Smooth muscle cell (in vitro differentiated cells): ENCODE data around the gene KCNQ5. TPM values are rescaled to one million over a fixed set of nuclear protein-coding genes. Genes with fewer than 3 reads are reported as not detected.

Source experiments
- DNase-seq: peaks from one replicate; lab custom pipeline; 2025; ENCODE audit not compliant: unreplicated experiment; lab: John Stamatoyannopoulos, UW
- H2AFZ ChIP-seq: fragments of 200-600 bp; sonication (generic); 2 replicates; pipeline ENCODE4 v1.6.0; 2016; ENCODE audit warnings: antibody characterized with exemption, low read depth, mild to moderate bottlenecking
- H3F3A ChIP-seq: fragments of 200-600 bp; sonication (generic); 2 replicates; pipeline ENCODE4 v1.6.0; 2017; ENCODE audit warnings: antibody characterized with exemption, low read depth
- H3K27ac ChIP-seq: fragments of 200-600 bp; sonication (generic); 2 replicates; pipeline ENCODE4 v1.5.1; 2016; ENCODE audit warnings: low read depth, mild to moderate bottlenecking
- H3K27me3 ChIP-seq: fragments of 200-600 bp; sonication (generic); 2 replicates; pipeline ENCODE4 v1.6.1; 2016; ENCODE audit warnings: low read depth, mild to moderate bottlenecking
- H3K36me3 ChIP-seq: fragments of 200-600 bp; sonication (generic); 2 replicates; pipeline ENCODE4 v1.5.1; 2016; ENCODE audit warnings: low read depth
- H3K4me1 ChIP-seq: fragments of 200-600 bp; sonication (generic); 2 replicates; pipeline ENCODE4 v1.5.1; 2016; ENCODE audit warnings: low read depth
- H3K4me2 ChIP-seq: fragments of 200-600 bp; sonication (generic); 2 replicates; pipeline ENCODE4 v1.6.0; 2016; ENCODE audit warnings: mild to moderate bottlenecking
- H3K4me3 ChIP-seq: fragments of 200-600 bp; sonication (generic); 2 replicates; pipeline ENCODE4 v1.5.1; 2016; ENCODE audit warnings: mild to moderate bottlenecking
- H3K79me2 ChIP-seq: fragments of 200-600 bp; sonication (generic); 2 replicates; pipeline ENCODE4 v1.6.0; 2016; ENCODE audit warnings: low read depth, mild to moderate bottlenecking
- H3K9ac ChIP-seq: fragments of 200-600 bp; sonication (generic); 2 replicates; pipeline ENCODE4 v1.6.0; 2016; ENCODE audit warnings: low read depth
- H3K9me3 ChIP-seq: fragments of 200-600 bp; sonication (generic); replicated peaks from 2 replicates; pipeline ENCODE4 v1.5.1; 2016; ENCODE audit warnings: low read depth
- H4K20me1 ChIP-seq: fragments of 200-600 bp; sonication (generic); 2 replicates; pipeline ENCODE4 v1.6.0; 2016; ENCODE audit warnings: low read depth
- WGBS: methylation state at CpG from one replicate; pipeline ENCODE4 v1.1.7; 2016; ENCODE audit warnings: low lambda C conversion rate; 5-methylcytosine and 5-hydroxymethylcytosine counted together
- polyA plus RNA-seq: library from polyadenylated mRNA; unstranded; fragments of >200 nt; fragmentation: Nextera tagmentation; extraction: Ambion mirVana; gene quantifications from 2 replicates; pipeline ENCODE4 v1.2.1, GENCODE V29; 2016
- total RNA-seq: library from RNA; depleted of rRNA; stranded (reverse); fragments of >200 nt; gene quantifications from 2 replicates; pipeline ENCODE4 v1.2.3, GENCODE V29; 2014
- TF ChIP-seq, protein P1 (sequence below): fragments of 200-600 bp; sonication (generic); IDR thresholded peaks from 2 replicates; pipeline ENCODE4 v1.5.1; 2017; ENCODE audit warnings: borderline replicate concordance, mild to moderate bottlenecking, antibody characterized with exemption; ENCODE audit not compliant: insufficient read depth, poor library complexity, severe bottlenecking

The KCNQ5 gene
- total and polyA plus RNA-seq, 2 experiments from 2014 or later, result 1.2 to 2.0 TPM

DNA sequence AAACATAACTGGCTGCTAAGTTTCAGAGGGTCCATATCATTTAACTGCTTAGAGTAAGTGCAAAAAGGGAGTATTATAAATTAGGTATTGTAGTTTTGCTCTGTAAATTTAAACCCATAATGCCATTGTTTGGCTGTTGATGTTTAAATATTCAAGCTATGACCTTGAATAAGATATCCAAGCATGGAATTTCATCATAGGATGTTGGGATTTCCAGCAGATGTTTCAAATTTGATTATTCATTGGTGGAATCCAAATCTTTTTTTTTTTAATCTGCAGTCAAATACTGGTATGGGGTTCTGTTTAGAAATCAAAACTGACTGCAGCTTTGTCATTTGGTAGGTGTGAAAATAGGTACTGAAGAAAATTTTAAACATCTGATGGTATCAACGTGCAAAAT lies 442.4 kb downstream of the KCNQ5 start:
- no peak overlapping the region for H3K9ac ChIP-seq
- no peak overlapping the region for H3K27ac ChIP-seq
- no peak overlapping the region for H3K4me2 ChIP-seq
- H2AFZ ChIP-seq, result no peak overlapping the region
- TF ChIP-seq, protein P1, sequence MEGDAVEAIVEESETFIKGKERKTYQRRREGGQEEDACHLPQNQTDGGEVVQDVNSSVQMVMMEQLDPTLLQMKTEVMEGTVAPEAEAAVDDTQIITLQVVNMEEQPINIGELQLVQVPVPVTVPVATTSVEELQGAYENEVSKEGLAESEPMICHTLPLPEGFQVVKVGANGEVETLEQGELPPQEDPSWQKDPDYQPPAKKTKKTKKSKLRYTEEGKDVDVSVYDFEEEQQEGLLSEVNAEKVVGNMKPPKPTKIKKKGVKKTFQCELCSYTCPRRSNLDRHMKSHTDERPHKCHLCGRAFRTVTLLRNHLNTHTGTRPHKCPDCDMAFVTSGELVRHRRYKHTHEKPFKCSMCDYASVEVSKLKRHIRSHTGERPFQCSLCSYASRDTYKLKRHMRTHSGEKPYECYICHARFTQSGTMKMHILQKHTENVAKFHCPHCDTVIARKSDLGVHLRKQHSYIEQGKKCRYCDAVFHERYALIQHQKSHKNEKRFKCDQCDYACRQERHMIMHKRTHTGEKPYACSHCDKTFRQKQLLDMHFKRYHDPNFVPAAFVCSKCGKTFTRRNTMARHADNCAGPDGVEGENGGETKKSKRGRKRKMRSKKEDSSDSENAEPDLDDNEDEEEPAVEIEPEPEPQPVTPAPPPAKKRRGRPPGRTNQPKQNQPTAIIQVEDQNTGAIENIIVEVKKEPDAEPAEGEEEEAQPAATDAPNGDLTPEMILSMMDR, result no peak
- no peaks in the 10 kb centered on the region for H3K36me3 ChIP-seq
- no peaks in the 10 kb centered on the region for H3K79me2 ChIP-seq
- no peak overlapping the region for H3K4me3 ChIP-seq
- H3K4me1 ChIP-seq, result no peaks in the 10 kb centered on the region
- no peak for DNase-seq
- no peaks in the 10 kb centered on the region for H4K20me1 ChIP-seq
- H3F3A ChIP-seq, result no peaks in the 10 kb centered on the region
- H3K9me3 ChIP-seq, result no peaks in the 10 kb centered on the region
- WGBS, result 96% methylated on average over 1 of the region's 1 CpG
- H3K27me3 ChIP-seq, result no peaks in the 10 kb centered on the region

DNA sequence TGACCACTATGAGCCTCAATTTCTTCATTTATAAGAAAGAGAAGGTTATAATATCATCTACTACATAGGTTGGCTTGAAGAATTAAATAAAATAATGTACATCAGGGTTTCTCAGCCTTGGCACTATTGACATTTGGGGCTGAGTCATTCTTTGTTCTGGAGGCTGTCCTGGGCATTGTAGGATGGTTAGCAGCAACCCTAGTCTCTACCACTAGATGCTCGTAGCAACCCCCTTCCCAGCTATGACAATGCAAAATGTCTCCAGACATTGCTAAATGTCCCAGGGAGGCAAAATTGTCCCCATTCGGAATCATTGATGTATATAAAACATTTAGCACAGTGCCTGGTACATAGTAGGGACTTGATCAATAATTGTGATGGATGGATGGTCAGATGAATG lies 451.4 kb downstream of the KCNQ5 start:
- TF ChIP-seq, protein P1, result no peak
- no peak for DNase-seq
- H3K36me3 ChIP-seq, result no peaks in the 10 kb centered on the region
- no peaks in the 10 kb centered on the region for H3K27me3 ChIP-seq
- H3K4me3 ChIP-seq, result no peak overlapping the region
- H3K9me3 ChIP-seq, result no peaks in the 10 kb centered on the region
- H3F3A ChIP-seq, result peaks cover 2% of the 10 kb centered on the region
- H3K4me1 ChIP-seq, result no peaks in the 10 kb centered on the region
- no peak overlapping the region for H3K27ac ChIP-seq
- no peak overlapping the region for H3K4me2 ChIP-seq
- 90% methylated on average over 2 of the region's 2 CpGs for WGBS
- H4K20me1 ChIP-seq, result no peaks in the 10 kb centered on the region
- no peak overlapping the region for H2AFZ ChIP-seq
- no peak overlapping the region for H3K9ac ChIP-seq
- no peaks in the 10 kb centered on the region for H3K79me2 ChIP-seq

DNA sequence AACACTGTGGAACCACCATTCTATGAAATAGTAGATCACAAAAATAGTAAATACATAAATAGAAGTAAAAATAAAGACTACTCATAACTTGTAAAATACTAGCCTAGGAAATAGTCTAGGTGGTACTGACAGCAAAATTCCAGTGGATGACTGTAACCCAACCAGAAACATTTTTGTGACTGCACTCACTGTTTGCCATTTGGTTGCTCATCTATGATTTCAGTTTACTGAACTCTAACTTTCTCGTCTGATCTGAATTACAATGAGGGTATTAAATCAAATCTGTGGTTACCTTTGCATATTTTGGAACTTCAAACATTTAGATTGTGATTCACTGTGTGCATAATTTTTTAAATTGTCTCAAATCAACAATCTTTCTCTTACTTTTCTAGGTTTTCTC lies 452.3 kb downstream of the KCNQ5 start:
- Histone ChIP-seq H3F3A (peaks cover 12% of the 10 kb centered on the region), H3K9me3 (no peaks in the 10 kb centered on the region), H3K27me3 (no peaks in the 10 kb centered on the region), H3K36me3 (no peaks in the 10 kb centered on the region), H3K4me3 (no peak overlapping the region), H3K27ac (no peak overlapping the region), H4K20me1 (no peaks in the 10 kb centered on the region), H3K4me2 (no peak overlapping the region), H3K9ac (no peak overlapping the region), H3K4me1 (peaks cover under 1% of the 10 kb centered on the region), H2AFZ (no peak overlapping the region), H3K79me2 (no peaks in the 10 kb centered on the region)
- TF ChIP-seq, protein P1, result no peak
- 49% methylated on average over 1 of the region's 1 CpG for WGBS
- DNase-seq, result no peak

DNA sequence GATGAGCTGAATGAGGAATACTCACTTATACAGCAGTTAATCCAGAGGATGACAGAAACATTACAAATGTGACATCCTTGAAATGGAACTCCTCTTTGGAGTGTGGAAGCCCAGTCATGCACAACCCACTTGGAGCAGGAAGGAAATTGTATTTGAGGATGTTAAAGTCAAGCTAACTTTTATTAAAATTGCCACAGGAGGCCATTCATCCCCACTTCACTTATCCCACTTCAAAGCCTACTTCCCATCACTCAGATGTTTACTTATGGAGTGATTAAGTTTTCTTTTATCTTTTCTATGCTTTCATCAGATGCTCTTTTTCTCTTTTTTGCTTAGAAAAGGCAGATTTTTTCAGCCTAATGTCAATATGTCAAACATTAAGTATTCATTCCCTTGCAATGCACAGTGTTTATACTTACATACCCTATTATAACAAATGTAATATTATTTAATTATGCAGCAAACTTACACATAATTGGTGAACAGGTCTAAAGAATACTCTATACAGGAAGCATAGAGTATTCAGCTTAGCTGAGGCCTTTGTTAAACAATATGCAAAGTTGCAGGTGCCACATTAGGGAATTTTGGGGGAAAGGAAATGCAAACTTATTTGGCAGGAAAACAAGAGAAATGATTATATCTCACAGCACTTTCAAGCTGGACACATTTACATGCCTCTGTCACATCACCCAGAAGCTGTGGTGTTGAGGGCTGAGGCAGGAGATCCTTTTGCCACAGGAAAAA lies 454.5 kb downstream of the KCNQ5 start:
- Histone ChIP-seq H3K9me3 (no peaks in the 10 kb centered on the region), H3K4me1 (peaks cover 13% of the 10 kb centered on the region), H3F3A (peaks cover 17% of the 10 kb centered on the region), H3K9ac (no peak overlapping the region), H3K36me3 (no peaks in the 10 kb centered on the region), H3K27me3 (no peaks in the 10 kb centered on the region), H3K27ac (no peak overlapping the region), H3K79me2 (no peaks in the 10 kb centered on the region), H3K4me3 (no peak overlapping the region), H4K20me1 (no peaks in the 10 kb centered on the region), H3K4me2 (no peak overlapping the region), H2AFZ (no peak overlapping the region)
- TF ChIP-seq, protein P1, result no peak
- DNase-seq, result no peak
